ENCODE results near the gene RASGRP2. TPM values are rescaled to one million over a fixed set of nuclear protein-coding genes. Genes with fewer than 3 reads are reported as not detected.

RASGRP2 gene
- total and polyA plus RNA-seq, 7 experiments from 2014 or later = 197 to 697 (median 577) TPM

DNA sequence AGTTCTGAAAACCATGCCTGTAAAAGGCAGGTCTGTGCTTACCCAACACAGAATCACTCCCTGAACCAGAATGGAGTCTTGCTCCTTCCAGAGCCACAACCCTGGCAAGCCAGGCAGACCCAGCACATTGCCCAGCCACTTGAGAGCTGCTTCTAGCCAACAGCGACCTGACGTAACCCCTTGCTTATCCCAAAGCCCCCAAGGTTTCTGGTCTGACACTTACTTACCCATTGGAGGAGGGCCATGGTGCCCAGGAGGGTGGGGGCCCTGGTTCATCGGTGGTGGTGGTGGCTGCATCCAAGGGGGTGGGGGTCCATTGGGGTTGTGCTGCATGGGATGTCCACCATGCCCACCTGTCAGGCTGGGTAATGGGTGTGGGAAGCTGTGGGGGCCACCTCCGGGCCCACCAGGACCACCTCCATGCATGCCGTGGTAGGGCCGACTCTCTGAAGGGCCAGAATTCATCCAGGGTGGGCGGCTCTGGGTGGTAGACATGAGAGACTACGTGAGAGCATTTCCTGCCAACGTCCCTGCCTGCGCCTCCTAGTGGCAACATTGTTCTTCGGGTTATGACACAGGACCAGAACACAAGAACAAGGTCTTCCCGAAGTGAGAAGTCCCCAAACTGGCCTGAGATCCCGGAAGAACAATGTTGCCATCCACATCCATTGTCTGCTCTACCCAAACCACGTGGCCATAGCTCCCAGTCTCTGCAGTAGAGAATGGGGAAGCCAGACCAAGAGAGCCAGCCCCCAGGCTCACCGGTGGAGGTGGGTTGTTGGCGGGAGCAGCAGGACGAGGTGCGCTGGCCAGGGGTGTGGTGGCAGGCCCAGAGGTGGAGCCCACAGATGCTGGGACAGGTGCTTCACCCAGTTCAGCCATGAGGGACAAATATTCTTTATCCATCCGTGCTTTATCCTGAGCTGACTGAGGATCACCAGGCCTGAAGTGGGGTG lies 23.7 kb upstream of the RASGRP2 start:
- Mint-ChIP-seq H3K36me3 (peaks cover 28 to 83% (median 75%) of the 10 kb centered on the region in 5 donors), H3K27ac (peak overlapping the region; percentile 79 to 97 (median 90)), H3K9me3 (peaks cover 0 to 4% (median 0%) of the 10 kb centered on the region in 11 donors), H3K27me3 (no peaks in the 10 kb centered on the region), H3K4me3 (peak overlapping the region; percentile 51 to 96 (median 78)), H3K4me1 (peaks cover 59 to 97% (median 88%) of the 10 kb centered on the region in 7 donors)
- no peaks in the 10 kb centered on the region for H3K9me3 ChIP-seq (ENCODE audit: control insufficient read depth in 2 of 3, low read length in 3 of 3)
- intact Hi-C loops (cut with micrococcal nuclease) = loop anchor here in 1 of 2 donors (1.0 kb wide), 2 partner anchors 10 to 24 kb away; no protein-coding TSS in a partner anchor
- peaks cover 56 to 89% (median 61%) of the 10 kb centered on the region in 3 experiments for H3K36me3 ChIP-seq (ENCODE audit: control insufficient read depth in 2 of 3, insufficient read depth in 3 of 3, low read length in 3 of 3)
- peak overlapping the region; percentile 69 for H3K27ac ChIP-seq (ENCODE audit: low read depth, low read length)
- ATAC-seq (peak; percentile 53), DNase-seq (peak; percentile 65 to 86 (median 78))
- H3K4me3 ChIP-seq (ENCODE audit: low read length) = no peak overlapping the region
- H3K27me3 ChIP-seq (ENCODE audit: control insufficient read depth in 2 of 2, insufficient read depth in 2 of 2, low read length in 2 of 2) = no peaks in the 10 kb centered on the region
- ChIA-PET CTCF (interaction anchor here (0.6 to 19.1 kb wide), 7 partner anchors 8 to 194 kb away, joined by 3 to 305 read pairs (median 3); partner anchors contain the start of genes PYGM and RASGRP2), POLR2A (interaction anchor here (0.9 to 39.7 kb wide), 7 partner anchors 3 to 106 kb away, joined by 3 to 1956 read pairs (median 3); partner anchors contain the start of genes PYGM, RASGRP2 and SF1)
- H3K4me1 ChIP-seq (ENCODE audit: control insufficient read depth in 2 of 2, insufficient read depth in 2 of 2, low read length in 2 of 2) = peaks cover 54 to 84% of the 10 kb centered on the region in 2 donors

DNA sequence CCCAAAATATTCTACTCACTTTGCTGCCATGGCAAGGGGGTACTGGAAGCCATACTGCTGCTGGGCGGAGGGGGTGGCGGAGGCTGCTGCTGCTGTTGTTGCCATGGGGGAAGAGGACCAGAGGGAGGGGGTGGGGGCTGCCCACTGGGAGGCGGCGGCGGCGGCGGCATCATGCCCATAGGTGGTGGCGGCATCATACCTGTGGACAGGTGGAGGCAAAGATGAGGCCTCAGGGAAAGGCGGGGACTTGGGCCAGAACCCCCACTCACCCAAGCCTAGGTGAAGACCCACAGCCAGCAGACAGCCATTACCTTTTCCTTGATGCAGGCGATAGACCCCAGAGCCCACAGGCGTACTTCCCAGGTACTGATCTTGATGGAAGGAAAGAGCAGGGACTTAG lies 22.9 kb upstream of the RASGRP2 start:
- H3K4me1 Mint-ChIP-seq = peaks cover 61 to 97% (median 88%) of the 10 kb centered on the region in 7 donors

DNA sequence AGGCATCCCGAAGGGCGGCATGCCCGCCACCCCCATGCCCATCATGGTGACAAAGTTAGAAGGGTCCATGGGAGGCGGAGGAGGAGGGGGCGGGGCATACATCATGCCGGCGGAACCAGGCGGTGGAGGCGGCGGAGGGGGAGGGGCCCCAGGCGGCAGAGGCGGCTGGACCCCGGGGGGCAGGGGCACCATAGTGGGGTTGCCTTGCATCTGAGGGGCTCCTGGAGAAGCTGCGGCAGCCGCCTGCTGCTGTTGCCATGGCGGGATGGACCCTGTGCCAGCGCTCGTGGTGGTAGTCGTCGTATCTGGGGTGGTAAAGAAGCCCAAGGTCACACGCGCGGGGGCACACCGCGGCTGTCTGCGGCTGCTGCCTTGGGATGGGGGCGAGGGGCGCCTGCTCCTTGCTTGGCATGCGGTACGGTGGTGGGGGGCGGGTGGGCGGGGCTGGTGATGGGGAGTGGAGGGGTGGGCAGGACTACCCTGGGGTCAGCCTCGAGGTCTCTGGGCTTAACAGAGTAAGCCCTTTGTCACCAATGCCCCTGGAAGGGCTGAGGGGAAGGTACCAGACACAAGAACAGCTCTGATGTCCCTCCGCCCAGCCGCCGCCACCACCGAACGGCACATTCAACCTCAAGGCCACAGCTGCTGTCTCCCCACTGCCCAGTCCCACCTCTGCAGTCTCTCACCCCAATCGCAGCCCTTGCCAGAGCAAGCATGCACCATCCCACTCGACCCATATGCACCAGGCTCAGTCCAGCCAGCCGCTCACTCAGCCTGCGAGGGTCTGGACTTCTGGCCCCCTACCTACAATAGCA lies 22.1 kb upstream of the RASGRP2 start:
- intact Hi-C loops (cut with micrococcal nuclease) = no loop called here
- H3K9me3 Mint-ChIP-seq = peaks cover 0 to 7% (median 0%) of the 10 kb centered on the region in 11 donors
- peak in 1 of 9 donors; percentile 17 for DNase-seq
- no peaks in the 10 kb centered on the region for H3K27me3 ChIP-seq (ENCODE audit: control insufficient read depth in 2 of 2, insufficient read depth in 2 of 2, low read length in 2 of 2)
- ATAC-seq = no peak
- CTCF ChIA-PET = interaction anchor here (7.0 to 19.1 kb wide), 2 partner anchors 9 to 19 kb away, joined by 57 to 305 read pairs; partner anchors contain the start of gene RASGRP2
- peaks cover 46 to 76% (median 51%) of the 10 kb centered on the region in 3 experiments for H3K36me3 ChIP-seq (ENCODE audit: control insufficient read depth in 2 of 3, insufficient read depth in 3 of 3, low read length in 3 of 3)
- H3K9me3 ChIP-seq (ENCODE audit: control insufficient read depth in 2 of 3, low read length in 3 of 3) = no peaks in the 10 kb centered on the region
- H3K4me1 Mint-ChIP-seq = peaks cover 63 to 97% (median 91%) of the 10 kb centered on the region in 7 donors
- H3K4me3 ChIP-seq (ENCODE audit: low read length) = no peak overlapping the region
- peak overlapping the region; percentile 80 to 94 (median 92) for H3K27ac Mint-ChIP-seq
- peaks cover 30 to 71% (median 70%) of the 10 kb centered on the region in 5 donors for H3K36me3 Mint-ChIP-seq
- peak overlapping the region; percentile 32 to 96 (median 84) for H3K4me3 Mint-ChIP-seq
- H3K27ac ChIP-seq (ENCODE audit: low read depth, low read length) = peak overlapping the region; percentile 60
- POLR2A ChIA-PET = interaction anchor here (1.5 to 39.7 kb wide), 4 partner anchors 1 to 34 kb away, joined by 4 to 1956 read pairs (median 986); partner anchors contain the start of genes PYGM, RASGRP2 and SF1
- peaks cover 57 to 84% of the 10 kb centered on the region in 2 donors for H3K4me1 ChIP-seq (ENCODE audit: control insufficient read depth in 2 of 2, insufficient read depth in 2 of 2, low read length in 2 of 2)
- no peaks in the 10 kb centered on the region for H3K27me3 Mint-ChIP-seq

More for the DNA sequence above, 22.9 kb upstream of the RASGRP2 start:
- no peaks in the 10 kb centered on the region for H3K27me3 ChIP-seq (ENCODE audit: control insufficient read depth in 2 of 2, insufficient read depth in 2 of 2, low read length in 2 of 2)
- peaks cover 53 to 84% (median 54%) of the 10 kb centered on the region in 3 experiments for H3K36me3 ChIP-seq (ENCODE audit: control insufficient read depth in 2 of 3, insufficient read depth in 3 of 3, low read length in 3 of 3)
- no peak overlapping the region for H3K4me3 ChIP-seq (ENCODE audit: low read length)
- DNase-seq = no peak
- H3K4me3 Mint-ChIP-seq = peak overlapping the region in 9 of 10 donors; percentile 4 to 96 (median 78)
- H3K9me3 Mint-ChIP-seq = peaks cover 0 to 5% (median 0%) of the 10 kb centered on the region in 11 donors
- no peak for ATAC-seq
- intact Hi-C loops (cut with micrococcal nuclease) = loop anchor here in 1 of 2 donors (1.0 kb wide), 1 partner anchor 24 kb away; no protein-coding TSS in a partner anchor
- H3K27ac ChIP-seq (ENCODE audit: low read depth, low read length) = peak overlapping the region; percentile 69
- peaks cover 56 to 84% of the 10 kb centered on the region in 2 donors for H3K4me1 ChIP-seq (ENCODE audit: control insufficient read depth in 2 of 2, insufficient read depth in 2 of 2, low read length in 2 of 2)
- H3K27ac Mint-ChIP-seq = peak overlapping the region; percentile 79 to 97 (median 90)
- ChIA-PET POLR2A (interaction anchor here (0.9 to 39.7 kb wide), 4 partner anchors 2 to 106 kb away, joined by 3 to 1956 read pairs (median 980); partner anchors contain the start of genes PYGM, RASGRP2 and SF1), CTCF (interaction anchor here (1.9 to 19.1 kb wide), 3 partner anchors 8 to 20 kb away, joined by 21 to 305 read pairs (median 57); partner anchors contain the start of gene RASGRP2)
- no peaks in the 10 kb centered on the region for H3K27me3 Mint-ChIP-seq
- no peaks in the 10 kb centered on the region for H3K9me3 ChIP-seq (ENCODE audit: control insufficient read depth in 2 of 3, low read length in 3 of 3)
- peaks cover 30 to 79% (median 74%) of the 10 kb centered on the region in 5 donors for H3K36me3 Mint-ChIP-seq

DNA sequence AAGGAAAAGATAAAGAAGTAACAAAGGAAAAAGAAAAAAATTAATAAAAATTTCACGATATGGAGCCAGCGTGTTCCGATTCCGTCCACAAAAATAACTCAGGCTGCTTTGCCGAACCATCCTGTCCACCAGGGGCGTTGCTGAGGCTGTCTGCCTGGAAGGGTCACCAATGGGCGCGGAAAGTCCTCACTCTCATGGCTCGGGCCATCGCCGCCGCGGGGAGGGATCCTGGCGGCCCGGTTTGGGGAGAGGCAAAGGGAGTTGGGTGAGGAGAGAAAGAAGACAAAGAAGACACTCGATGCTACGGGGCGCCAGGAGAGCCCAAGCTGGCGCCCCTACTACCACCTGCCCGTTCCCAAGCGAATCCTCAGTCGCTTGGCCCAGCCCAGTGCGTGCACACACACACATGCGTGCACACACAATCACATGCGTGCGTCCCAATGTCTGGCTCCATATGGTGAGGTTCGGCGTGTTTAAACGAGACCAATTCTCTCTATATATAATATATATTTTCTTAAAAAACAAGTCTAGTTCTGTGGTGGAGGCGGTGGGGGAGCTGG lies 21.4 kb upstream of the RASGRP2 start:
- H3K4me1 ChIP-seq (ENCODE audit: control insufficient read depth in 2 of 2, insufficient read depth in 2 of 2, low read length in 2 of 2) = peaks cover 63 to 86% of the 10 kb centered on the region in 2 donors
- peak overlapping the region; percentile 60 for H3K27ac ChIP-seq (ENCODE audit: low read depth, low read length)
- H3K4me3 ChIP-seq (ENCODE audit: low read length) = no peak overlapping the region

DNA sequence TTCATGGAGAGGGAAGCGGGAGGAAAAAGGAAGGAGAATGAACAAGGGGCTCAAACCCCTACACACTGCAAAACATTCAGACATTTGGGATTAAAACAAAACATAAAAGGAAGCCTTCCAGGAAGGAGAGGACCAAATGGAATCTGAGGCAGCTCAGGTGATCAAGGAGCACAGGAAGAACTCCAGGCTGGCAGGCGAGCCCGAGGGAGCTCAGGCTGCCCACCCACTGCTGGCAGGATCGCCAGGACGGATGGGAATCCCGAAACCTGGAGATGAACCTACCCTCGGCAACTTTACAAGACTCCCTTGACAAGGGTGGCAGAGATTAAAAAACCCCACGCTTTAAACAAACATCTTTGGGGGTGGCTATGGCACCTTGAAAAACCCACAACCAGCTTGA lies 20.8 kb upstream of the RASGRP2 start:
- Histone ChIP-seq H3K27me3 (ENCODE audit: control insufficient read depth in 2 of 2, insufficient read depth in 2 of 2, low read length in 2 of 2) (no peaks in the 10 kb centered on the region), H3K9me3 (ENCODE audit: control insufficient read depth in 2 of 3, low read length in 3 of 3) (no peaks in the 10 kb centered on the region), H3K4me1 (ENCODE audit: control insufficient read depth in 2 of 2, insufficient read depth in 2 of 2, low read length in 2 of 2) (peaks cover 65 to 89% of the 10 kb centered on the region in 2 donors), H3K27ac (ENCODE audit: low read depth, low read length) (peak overlapping the region; percentile 60), H3K4me3 (ENCODE audit: low read length) (peak overlapping the region; percentile 41), H3K36me3 (ENCODE audit: control insufficient read depth in 2 of 3, insufficient read depth in 3 of 3, low read length in 3 of 3) (peaks cover 33 to 63% (median 38%) of the 10 kb centered on the region in 3 experiments)
- ChIA-PET POLR2A (interaction anchor here (0.6 to 39.7 kb wide), 12 partner anchors 0 to 794 kb away, joined by 3 to 1956 read pairs (median 4); partner anchors contain the start of genes FAU, MAP4K2, MRPL49 and PYGM), CTCF (interaction anchor here (0.8 to 19.1 kb wide), 7 partner anchors 10 to 120 kb away, joined by 3 to 305 read pairs (median 4); partner anchors contain the start of genes RASGRP2 and SF1)
- H3K4me3 Mint-ChIP-seq = peak overlapping the region; percentile 81 to 96 (median 84)
- DNase-seq = no peak
- ATAC-seq = no peak
- peaks cover 0 to 9% (median 0%) of the 10 kb centered on the region in 11 donors for H3K9me3 Mint-ChIP-seq
- peaks cover 73 to 98% (median 95%) of the 10 kb centered on the region in 7 donors for H3K4me1 Mint-ChIP-seq
- peak overlapping the region; percentile 87 to 97 (median 92) for H3K27ac Mint-ChIP-seq
- H3K27me3 Mint-ChIP-seq = no peaks in the 10 kb centered on the region
- peaks cover 30 to 63% (median 57%) of the 10 kb centered on the region in 5 donors for H3K36me3 Mint-ChIP-seq
- intact Hi-C loops (cut with micrococcal nuclease) = loop anchor here in 1 of 2 donors (1.0 kb wide), 2 partner anchors 14 to 21 kb away; partner anchors contain the start of gene SF1

More for the DNA sequence above, 21.4 kb upstream of the RASGRP2 start:
- H3K27ac Mint-ChIP-seq = peak overlapping the region; percentile 87 to 97 (median 92)
- intact Hi-C loops (cut with micrococcal nuclease) = no loop called here
- CTCF ChIA-PET = interaction anchor here (7.0 to 19.1 kb wide), 2 partner anchors 9 to 18 kb away, joined by 57 to 305 read pairs; partner anchors contain the start of gene RASGRP2
- Histone ChIP-seq H3K9me3 (ENCODE audit: control insufficient read depth in 2 of 3, low read length in 3 of 3) (no peaks in the 10 kb centered on the region), H3K27me3 (ENCODE audit: control insufficient read depth in 2 of 2, insufficient read depth in 2 of 2, low read length in 2 of 2) (no peaks in the 10 kb centered on the region), H3K36me3 (ENCODE audit: control insufficient read depth in 2 of 3, insufficient read depth in 3 of 3, low read length in 3 of 3) (peaks cover 39 to 69% (median 44%) of the 10 kb centered on the region in 3 experiments)
- peaks cover 30 to 67% (median 63%) of the 10 kb centered on the region in 5 donors for H3K36me3 Mint-ChIP-seq
- peak overlapping the region; percentile 81 to 96 (median 84) for H3K4me3 Mint-ChIP-seq
- DNase-seq (peak in 1 of 9 donors; percentile 28), ATAC-seq (no peak)
- H3K9me3 Mint-ChIP-seq = peaks cover 0 to 9% (median 0%) of the 10 kb centered on the region in 11 donors
- POLR2A ChIA-PET = interaction anchor here (0.6 to 39.7 kb wide), 8 partner anchors 0 to 794 kb away, joined by 3 to 1956 read pairs (median 14); partner anchors contain the start of genes MAP4K2, PYGM, RASGRP2 and SF1
- no peaks in the 10 kb centered on the region for H3K27me3 Mint-ChIP-seq
- peaks cover 68 to 97% (median 92%) of the 10 kb centered on the region in 7 donors for H3K4me1 Mint-ChIP-seq
